HG03469 (cell line): Measurements from ENCODE around the gene ZNF248.
"Not testable (repeated sequence)": the region's sequence is repeated elsewhere in the genome, so short reads cannot be mapped to it uniquely, and the experiment has no call there.

Source experiments
- ATAC-seq: cut with Tn5 transposase; IDR thresholded peaks from one replicate; pipeline ENCODE4 v1.9.1; 2021; ENCODE audit warnings: mild to moderate bottlenecking, moderate library complexity, moderate number of reproducible peaks; ENCODE audit not compliant: unreplicated experiment

Gene ZNF248

GRCh38 chr10:37754538-37755323 lies 102.7 kb downstream of the ZNF248 start:
- ATAC-seq: no peak

GRCh38 chr10:37752334-37752875 lies 105.0 kb downstream of the ZNF248 start:
- ATAC-seq: no peak

- no peak for ATAC-seq
These were observed 109.2 kb downstream of the ZNF248 start for GRCh38 chr10:37748170-37748569.

DNA sequence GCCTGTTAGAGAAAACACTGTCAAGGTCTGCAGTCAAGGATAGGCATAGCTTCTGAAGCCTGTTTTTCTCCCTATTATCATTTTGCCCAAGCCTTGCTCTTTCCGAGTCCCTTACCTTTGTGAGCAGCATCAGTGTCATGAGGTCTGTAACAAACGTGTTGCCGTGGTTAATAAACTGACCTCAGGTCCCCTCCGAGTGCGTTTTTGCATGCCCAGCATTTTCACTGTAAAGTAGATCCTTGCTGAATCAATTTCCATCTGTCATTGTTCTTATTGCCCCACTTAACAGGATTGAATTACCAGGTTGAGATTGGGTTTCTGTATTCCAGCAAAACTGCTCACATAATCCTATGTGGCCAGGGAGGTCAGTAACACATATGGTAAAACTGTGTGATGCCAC lies 110.3 kb downstream of the ZNF248 start:
- ATAC-seq: no peak

DNA sequence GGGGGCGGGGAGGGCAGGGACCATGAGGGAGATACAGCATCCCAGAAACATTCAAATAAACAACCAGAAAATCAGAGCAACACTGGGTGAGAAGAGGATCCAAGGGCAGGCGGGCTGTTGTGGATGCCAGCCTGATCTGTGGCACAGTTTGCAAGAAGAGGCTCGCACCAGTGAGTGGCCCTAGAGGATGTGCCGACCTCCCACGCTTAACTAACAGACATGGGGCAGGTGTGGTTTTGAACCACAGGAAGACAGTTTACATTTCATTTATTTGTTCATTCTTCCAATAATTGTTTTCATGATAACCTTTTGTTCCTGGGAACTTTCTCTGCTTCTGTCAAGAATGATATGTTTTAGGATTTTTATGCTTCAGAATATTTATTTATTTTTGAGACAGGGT lies 115.6 kb downstream of the ZNF248 start:
- ATAC-seq: no peak

DNA sequence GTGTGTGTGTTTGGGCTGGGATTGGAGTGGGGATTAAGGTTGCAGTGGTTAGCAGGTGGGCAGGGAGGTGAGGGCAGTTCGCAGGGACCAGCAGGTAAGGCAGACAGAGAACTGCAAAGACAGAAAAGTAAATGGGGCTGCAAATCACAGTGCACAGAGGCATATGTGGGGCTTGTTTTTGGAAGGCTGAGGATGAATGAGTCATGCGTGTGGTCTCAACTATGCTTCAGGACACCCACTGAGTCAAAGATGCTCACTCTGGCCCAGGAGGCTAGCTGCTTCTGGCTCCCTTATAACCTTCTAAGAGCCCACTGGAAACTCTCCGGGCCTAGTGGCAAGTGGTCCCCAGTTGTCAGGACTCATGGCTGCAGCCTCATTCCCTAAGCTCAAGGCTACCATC lies 118.2 kb downstream of the ZNF248 start:
- ATAC-seq: no peak

GRCh38 chr10:37738241-37738640 lies 119.2 kb downstream of the ZNF248 start:
- not testable (repeated sequence) for ATAC-seq

GRCh38 chr10:37737336-37737735 lies 120.1 kb downstream of the ZNF248 start:
- no peak for ATAC-seq

DNA sequence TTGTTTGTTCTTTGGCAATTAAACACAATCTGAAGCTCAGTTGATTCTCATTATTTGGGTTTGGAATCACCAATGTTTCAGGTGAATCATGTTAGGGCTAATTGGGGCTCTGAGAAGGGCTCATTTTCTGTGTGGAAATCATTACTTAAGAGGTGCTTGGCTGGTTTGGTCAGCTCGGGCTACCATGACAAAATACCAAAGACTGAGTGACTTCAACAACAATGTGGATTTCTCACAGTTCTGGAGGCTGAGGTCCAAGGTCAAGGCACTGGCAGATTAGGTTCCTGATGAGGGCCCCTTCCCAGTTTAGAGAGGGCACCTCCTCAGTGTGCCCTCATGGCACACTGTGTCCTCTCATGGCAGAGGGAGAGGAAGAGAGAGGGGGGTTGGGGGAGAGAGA lies 121.3 kb downstream of the ZNF248 start:
- ATAC-seq: no peak

DNA sequence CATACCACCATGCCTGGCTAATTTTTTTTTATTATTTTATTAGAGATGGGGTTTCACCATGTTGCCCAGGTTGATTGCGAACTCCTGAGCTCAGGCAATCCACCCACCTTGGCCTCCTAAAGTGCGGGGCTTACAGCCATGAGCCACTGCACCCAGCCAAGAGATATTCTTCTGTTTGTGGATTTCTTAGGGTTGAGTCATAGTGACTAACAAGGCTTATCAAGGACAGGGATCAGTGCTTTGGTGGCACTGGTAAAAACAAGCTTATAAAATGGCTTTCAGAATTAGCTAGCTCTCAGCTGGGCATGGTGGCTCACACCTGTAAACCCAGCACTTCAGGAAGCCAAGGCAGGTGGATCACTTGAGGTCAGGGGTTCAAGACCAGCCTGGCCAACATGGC lies 122.4 kb downstream of the ZNF248 start:
- no peak for ATAC-seq
